Measurements from ENCODE around the gene GMPS.

- TF ChIP-seq, protein P1, sequence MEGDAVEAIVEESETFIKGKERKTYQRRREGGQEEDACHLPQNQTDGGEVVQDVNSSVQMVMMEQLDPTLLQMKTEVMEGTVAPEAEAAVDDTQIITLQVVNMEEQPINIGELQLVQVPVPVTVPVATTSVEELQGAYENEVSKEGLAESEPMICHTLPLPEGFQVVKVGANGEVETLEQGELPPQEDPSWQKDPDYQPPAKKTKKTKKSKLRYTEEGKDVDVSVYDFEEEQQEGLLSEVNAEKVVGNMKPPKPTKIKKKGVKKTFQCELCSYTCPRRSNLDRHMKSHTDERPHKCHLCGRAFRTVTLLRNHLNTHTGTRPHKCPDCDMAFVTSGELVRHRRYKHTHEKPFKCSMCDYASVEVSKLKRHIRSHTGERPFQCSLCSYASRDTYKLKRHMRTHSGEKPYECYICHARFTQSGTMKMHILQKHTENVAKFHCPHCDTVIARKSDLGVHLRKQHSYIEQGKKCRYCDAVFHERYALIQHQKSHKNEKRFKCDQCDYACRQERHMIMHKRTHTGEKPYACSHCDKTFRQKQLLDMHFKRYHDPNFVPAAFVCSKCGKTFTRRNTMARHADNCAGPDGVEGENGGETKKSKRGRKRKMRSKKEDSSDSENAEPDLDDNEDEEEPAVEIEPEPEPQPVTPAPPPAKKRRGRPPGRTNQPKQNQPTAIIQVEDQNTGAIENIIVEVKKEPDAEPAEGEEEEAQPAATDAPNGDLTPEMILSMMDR (conservative IDR thresholded peaks at IDR 0.05; ENCODE audit: low read depth, low read length), result peak; percentile 61
- no peak for TF ChIP-seq EZH2 (IDR thresholded peaks at IDR 0.05; ENCODE audit: borderline replicate concordance, low read depth, low read length, poor library complexity, severe bottlenecking)
Observed at GRCh38 chr3:155978324-155978723, 107.9 kb downstream of the GMPS start.
